GM21515 (cell line): ENCODE measurements around the gene RDH5.

ENCODE experiments used
- ATAC-seq: cut with Tn5 transposase; IDR thresholded peaks from one replicate; pipeline ENCODE4 v1.9.1; 2021; ENCODE audit not compliant: unreplicated experiment

RDH5 gene

DNA sequence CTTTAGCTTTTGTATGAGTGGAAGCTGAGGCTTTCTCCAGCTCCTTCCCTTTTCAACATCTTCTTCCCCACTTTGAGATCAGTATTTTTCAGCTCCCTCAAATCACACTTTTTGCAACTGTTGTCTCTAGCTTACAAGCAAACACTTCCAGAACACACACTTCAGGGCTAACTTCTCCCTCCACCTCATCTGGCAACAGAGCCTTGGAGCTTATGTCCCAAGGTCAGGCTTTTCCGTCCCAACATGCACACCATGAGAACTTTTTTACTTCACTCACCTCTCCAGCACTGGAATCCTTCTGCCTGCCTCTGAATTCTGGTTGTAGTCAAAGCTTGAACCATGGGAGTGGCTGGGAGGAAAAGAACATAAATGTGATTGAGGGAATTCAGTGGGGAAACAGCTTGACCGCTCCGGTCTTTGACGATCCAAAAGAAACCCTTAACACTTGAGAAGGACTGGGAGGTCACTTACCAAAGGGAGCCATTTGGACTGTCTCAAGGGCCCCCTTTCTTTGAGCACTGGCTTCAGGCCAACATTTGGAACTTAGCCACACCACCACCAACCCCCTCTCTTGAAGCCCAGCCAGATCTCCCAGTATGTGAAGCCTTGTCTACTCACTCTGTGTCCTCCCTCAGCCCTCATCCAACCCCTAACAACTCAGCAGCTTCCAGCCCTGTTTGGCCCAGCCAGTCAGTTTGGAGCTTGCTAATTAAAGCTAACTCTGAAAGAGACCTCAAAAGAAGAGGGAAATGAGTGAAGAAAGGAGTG, 8.2 kb upstream of the RDH5 start:
- ATAC-seq, result no peak

DNA sequence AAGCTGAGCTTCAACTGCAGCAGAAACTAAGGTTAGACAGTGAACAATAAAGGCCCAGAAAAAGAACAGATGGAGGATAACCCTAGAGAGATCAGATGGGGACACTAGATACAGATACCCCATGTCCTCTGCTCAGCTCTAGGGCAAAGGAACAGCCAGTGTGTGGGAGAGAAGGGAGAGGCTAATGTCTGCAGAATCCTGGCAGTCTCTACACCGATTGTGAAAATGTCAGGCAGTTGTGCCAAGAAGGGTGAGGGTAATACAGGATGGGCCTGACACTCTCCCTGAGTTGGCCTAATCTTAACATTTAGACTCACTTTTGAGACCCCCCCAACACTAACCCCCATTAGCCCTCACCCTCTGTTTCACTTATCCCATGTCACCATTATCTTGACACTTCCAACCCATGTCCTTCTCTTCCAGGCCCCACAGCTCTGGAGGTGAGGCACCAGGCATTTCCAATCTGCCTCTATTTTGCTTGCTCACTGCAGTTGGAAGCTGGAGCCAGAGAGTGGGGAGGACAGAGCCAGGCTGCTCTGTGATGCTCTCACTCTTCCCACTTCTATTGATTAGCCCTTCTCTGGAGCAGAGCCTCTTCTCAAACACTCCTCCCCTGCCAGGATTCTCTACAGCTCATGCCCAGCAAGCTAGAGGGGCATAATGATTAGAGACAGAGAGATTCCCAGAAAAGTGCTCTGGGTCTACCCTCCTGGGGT, 7.3 kb upstream of the RDH5 start:
- no peak for ATAC-seq

DNA sequence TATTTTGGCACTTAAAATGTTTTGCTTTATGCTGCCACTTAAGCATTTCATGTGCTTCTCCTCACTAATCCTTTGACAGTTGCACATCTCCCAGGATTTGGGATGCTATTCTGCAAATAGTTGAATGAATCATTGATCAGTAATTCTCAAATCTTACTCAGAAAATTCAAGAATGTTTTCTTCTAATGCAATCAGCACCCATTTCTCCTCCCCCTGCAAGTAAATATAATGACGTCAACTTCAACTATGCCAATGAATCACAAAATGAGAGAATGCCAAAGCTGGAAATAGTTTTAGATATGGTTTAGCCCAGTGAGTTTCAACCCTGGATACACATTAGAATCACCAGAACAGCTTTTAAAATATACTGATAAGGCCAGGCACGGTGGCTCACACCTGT, 6.5 kb upstream of the RDH5 start:
- no peak for ATAC-seq

DNA sequence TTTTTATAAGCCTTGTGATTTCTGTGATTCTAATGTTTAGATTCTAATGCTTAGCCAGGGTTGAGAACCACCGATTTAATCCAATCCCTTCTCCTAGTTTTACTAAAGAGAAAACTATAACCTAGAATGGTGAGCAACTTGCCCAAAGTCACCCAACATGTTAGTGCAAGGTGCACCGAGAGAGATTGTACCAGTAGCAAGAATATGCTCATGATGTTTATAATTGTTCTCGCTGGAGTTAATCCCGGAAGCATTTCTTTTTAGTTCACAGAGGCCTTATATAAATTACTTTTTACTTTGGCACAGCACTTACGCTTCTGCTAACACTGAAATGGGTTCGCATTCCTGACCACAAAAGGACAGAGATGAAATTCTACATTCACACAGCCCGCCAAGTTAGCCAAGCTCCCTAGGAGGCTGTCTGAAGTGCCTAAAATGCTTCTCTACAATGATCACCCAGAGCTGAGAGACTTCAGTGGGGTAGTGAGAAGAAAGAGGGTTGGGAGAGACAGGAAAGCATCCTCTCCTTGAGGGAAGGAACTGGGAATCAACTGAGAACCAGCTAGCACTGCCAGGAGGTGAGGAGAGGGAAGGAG, 4.9 kb upstream of the RDH5 start:
- ATAC-seq, result no peak

DNA sequence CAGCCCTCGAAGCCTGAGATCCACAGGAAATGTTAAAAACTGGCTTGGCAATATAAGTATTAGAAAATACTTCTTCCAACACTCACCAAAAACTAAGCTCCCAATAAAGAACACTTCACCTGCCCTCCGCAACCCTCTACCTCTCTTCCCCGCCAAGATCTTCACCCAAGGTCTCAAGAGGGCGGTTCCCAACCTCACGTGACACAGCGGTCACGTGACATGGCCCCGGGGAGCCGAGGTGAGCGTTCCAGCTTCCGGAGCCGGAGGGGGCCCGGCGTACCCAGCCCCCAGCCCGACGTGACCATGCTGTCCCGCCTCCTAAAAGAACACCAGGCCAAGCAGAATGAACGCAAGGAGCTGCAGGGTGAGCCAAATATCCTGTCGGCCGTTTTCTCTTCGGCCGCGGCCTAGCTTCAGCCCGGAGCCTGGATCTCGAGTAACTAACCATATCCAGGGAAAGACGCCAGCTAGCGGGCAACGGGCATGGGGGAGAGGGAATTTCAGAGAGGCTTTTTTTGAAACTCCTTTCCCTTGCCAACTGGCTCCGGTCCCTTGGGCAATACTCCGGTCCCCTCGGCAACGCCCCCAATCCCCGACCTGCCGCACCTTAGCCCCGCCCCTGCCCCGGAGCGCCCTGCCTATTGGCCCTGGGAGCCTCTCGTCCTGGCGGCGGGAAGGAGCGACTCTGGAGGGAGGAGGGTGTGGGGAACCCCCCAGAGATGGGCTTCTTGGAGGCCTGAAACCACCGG, 4.2 kb upstream of the RDH5 start, which contains the start of gene BLOC1S1:
Gene BLOC1S1, plus strand, starts transcription at position 214 of the 749 bp plus-strand sequence. Its CDS starts 6 bp downstream, at position 220.
- ATAC-seq, result peak; percentile 89

DNA sequence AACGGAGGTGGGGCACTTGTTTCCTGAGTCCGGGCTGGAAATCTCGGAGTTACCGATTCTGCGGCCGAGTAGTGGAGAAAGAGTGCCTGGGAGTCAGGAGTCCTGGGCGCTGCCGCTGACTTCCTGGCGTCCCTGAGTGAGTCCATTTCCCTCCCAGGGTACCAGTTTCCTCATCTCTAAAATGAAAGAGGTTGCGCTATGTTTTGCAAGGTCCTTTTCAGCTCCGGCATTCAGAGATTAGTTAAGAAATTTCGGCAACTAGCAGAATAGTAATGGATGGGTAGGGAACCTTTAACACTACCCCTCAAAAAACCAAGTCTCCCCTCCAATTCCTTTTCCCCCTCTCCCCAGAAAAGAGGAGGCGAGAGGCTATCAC, 3.6 kb upstream of the RDH5 start:
- peak; percentile 33 for ATAC-seq

DNA sequence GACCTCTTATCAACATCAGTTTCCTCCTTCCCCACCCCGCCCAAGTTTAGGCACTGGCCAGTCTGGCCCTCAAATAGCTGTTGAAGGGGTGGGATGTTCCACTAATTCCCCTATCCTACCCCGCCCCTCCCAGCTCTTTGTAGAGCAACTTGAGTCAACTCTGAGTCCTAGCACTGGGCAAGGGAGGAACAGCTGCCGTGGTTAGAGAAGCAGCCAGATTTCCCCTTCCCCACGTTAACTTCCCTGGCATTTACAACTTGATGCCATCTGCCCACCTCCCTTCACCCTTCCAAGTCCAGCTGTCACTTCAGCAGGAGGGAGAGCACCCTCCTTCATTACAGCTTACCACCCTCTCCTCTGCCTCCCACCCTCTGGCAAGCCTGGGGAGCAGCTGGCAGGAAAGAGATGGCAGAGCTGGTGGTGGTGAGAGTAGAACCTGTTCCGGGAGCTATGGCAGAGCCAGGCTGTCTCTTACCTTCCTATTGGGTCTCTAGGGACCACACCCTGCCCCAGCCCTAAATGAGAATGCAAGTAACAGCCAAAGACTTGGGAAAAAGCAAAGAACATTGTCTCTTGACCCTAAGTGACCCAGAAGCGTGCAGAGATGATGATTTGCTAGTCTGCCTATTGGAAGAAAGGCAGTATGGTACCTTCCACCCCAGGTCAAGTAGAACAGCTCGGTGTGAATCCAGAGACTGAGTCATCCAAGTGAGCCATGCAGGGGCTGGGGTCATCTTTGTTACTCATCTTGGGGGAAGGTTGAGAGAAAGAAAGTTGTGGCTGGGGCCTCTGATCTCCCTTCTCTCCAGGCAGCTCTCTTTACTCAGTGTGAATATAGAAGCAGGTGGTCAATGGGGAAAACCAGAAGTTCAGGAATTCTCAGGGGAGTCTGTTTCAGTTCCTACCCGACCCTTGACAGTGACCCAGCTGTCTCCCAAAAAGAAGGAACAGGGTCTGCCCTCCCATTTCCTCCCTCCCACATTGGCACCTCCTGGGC, 2.9 kb upstream of the RDH5 start:
- no peak for ATAC-seq

DNA sequence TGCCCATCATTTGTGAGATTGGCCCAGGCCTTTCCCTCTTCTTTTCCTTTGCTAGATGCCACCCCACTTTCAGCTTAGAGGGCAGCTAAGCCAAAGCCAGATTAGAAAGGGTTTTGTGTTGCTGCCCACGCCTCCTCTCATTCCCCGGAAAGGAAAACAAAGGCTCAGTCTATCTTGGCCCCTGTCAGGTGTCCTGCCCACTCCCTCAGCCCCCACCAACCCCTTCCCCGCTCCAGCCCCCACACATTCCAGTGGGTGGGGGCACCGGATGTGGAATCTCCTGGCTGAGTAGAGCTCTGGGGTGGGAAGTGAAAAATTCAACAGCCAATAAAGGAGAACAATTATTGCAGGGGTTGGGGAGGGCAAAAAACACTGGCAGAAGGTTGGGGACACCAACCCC, 2.2 kb upstream of the RDH5 start:
- no peak for ATAC-seq

DNA sequence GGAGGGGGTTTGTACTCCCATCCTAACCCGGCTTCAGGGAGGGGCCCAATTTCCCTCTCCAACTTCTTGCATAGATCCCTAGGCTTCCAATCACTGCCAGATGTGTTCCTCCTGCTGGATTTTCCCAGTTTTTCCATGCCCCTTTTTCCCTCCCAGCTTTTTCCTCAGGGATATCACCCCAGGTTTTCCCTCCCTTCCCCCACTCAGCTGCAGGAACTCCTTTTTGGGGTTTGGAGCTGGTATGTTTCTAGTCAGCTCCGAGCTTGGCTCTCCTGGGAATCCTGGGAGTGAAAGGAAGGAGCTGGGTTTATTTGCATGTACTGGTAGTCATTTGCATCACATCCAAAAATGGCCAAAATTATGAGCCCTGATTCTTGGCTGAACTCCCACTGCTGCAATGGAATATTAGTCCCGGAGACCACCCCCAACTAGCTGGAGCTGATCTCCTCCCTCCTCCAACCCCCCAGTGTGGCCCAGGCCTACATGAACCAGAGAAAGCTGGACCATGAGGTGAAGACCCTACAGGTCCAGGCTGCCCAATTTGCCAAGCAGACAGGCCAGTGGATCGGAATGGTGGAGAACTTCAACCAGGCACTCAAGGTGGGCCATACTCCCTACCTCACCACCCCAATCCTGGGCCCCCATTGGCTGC, 1.4 kb upstream of the RDH5 start:
- no peak for ATAC-seq

DNA sequence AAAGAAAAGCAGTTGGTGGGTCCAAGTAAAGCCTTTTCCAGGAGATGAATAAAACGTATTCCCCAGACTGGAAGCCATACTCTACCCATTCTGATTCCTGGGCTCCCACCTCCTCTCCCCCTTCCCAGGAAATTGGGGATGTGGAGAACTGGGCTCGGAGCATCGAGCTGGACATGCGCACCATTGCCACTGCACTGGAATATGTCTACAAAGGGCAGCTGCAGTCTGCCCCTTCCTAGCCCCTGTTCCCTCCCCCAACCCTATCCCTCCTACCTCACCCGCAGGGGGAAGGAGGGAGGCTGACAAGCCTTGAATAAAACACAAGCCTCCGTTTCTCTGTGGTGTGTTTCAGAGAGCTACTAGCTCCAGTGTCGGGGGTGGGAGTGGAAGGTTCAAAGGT, 822 bp upstream of the RDH5 start:
- ATAC-seq, result no peak

DNA sequence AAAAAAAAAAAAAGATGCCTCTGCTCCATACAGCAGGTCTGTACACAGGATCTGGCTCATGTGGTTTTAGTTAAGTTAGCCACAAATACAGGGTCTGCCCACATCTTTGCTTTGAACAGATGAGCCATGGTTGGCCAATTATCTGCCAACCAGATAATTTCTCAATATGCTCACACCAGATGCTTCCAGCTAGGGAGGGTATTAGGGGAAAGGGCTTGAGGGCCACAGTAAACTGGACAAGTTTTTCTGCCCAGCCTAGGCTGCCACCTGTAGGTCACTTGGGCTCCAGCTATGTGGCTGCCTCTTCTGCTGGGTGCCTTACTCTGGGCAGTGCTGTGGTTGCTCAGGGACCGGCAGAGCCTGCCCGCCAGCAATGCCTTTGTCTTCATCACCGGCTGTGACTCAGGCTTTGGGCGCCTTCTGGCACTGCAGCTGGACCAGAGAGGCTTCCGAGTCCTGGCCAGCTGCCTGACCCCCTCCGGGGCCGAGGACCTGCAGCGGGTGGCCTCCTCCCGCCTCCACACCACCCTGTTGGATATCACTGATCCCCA, 776 bp downstream of the RDH5 start:
- no peak for ATAC-seq

DNA sequence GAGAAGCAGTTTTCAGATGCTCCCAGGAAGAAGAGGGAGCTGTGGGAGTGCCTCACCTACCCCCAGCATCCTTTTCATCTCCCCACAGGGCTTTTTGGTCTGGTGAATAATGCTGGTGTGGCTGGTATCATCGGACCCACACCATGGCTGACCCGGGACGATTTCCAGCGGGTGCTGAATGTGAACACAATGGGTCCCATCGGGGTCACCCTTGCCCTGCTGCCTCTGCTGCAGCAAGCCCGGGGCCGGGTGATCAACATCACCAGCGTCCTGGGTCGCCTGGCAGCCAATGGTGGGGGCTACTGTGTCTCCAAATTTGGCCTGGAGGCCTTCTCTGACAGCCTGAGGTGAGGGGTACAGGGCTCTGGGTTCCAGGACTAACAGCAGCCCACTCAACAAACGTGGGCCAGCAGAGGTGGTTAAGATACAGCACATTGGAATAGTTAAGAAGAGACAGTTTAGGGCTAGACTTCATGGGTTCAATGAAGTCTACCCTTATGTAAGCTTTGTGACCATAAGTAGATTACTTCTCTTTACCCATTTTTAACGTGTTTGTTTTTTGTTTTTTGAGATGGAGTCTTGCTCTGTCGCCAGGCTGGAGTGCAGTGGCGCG, 1.5 kb downstream of the RDH5 start:
- ATAC-seq, result no peak

DNA sequence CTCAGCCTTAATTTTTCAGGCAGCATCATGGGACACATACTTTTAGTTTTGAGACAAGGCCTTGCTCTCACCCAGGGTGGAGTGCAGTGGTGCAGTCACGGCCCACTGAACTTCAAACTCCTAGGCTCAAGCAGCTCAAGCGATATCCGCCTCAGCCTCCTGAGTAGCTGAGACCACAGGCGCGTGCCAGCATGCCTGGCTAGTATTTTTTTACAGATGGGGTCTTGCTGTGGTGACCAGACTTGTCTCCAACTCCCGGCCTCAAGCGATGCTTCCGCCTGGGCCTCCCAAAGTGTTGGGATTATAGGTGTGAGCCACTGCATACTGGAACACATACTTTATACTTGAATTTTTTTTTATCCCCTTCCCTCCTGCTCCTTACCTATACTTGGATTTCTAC, 2.8 kb downstream of the RDH5 start:
- no peak for ATAC-seq

DNA sequence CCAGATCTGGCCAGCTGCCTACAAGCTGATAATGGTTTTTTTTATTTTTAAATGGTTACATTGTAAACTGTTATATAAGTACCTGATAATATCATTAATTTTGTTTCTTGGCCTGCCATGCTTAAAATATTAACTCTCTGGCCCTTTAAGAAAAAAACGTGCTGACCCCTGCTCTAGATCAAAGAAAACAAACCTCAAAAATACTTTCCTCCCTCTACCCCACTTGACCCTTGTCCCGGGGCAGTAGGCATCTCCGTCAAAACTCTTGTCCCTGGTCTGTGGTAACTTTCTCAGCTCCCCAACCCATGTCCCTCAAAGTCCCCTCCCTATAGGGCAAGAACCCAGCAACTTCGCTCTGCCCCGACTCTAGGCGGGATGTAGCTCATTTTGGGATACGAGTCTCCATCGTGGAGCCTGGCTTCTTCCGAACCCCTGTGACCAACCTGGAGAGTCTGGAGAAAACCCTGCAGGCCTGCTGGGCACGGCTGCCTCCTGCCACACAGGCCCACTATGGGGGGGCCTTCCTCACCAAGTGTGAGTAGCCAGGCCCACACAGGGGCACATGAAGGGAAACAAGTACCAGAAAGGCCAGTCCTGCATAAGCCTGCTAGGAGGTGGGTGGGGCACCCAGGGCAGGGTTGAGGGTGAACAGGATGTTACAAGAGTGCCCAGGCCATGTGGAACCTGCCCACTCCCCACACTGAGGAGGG, 3.5 kb downstream of the RDH5 start:
- ATAC-seq, result no peak

DNA sequence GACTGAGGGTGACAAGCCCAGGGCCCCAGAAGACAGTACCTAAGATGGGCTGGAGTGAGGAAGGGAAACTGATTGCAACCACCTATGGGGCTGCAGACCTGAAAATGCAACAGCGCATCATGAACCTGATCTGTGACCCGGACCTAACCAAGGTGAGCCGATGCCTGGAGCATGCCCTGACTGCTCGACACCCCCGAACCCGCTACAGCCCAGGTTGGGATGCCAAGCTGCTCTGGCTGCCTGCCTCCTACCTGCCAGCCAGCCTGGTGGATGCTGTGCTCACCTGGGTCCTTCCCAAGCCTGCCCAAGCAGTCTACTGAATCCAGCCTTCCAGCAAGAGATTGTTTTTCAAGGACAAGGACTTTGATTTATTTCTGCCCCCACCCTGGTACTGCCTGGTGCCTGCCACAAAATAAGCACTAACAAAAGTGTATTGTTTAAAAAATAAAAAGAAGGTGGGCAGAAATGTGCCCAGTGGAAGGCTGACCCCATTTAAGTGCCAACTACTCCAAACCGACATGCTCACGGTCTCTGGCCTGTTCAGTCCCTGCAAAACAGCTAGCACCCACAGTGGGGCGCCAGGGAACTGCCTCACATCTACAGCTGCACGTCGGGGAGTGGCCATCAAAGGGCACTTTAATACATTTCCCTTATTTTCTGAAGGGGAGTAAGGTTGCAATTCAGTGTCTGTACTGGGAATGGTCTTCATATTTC, 4.2 kb downstream of the RDH5 start:
- peak; percentile 33 for ATAC-seq

DNA sequence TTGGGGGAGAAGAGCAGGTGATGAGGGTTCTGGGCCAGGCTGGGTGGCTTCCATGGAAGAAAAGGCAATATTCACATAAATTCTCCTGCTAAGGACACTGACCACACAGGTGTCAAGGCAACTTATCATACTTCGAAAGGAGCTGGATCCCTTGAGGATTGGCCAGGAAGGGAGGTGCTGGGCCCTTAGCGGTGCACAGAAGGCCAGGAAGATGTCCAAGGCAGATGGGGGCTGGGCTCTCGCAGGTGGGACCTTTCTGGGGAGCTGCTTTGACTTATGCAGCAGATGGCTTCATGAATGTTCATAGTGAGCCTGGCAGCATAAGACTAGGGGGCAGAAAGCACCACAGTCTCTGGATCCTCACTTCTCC, 4.7 kb downstream of the RDH5 start:
- ATAC-seq, result no peak

DNA sequence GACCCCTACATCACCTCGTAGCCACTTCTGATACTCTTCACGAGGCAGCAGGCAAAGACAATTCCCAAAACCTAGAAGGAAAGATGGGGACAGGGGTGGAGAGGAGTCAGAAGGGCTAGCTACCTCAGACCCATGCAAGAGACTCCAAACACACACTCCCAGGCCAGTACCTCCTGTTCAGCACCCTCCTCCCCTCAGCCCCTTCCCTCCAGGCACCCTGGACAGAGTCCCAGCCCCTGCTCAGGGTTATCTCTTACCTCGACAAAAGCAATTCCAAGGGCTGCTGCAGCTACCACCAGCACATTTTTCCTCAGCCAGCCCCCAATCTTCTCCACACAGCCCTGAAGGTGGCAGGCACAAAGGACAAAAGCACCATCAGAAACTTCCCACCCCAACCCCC, 5.4 kb downstream of the RDH5 start:
- ATAC-seq, result no peak

DNA sequence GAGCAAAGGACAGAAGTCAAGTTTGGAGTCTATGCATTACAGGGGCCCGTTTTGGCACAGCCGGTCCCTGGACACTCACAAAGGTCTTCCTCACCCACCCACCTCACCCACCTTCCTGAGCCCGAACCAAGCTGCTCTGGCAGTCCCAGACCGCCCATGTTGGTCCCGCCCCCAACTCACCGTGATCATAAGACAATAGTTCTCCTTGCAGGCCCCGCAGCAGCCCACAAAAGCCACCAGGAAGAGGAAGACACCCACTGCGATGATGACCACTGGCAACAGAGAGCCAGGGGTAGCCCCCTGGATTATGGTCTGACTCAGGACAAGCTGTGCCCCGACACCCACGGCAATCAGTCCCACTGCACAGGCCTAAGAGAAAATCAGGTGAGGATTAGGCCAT, 6.8 kb downstream of the RDH5 start:
- ATAC-seq, result no peak
